HL-60 (cell line): ENCODE measurements around the gene WWOX.

ENCODE experiments used
- POLR2AphosphoS5 ChIP-seq: IDR thresholded peaks from 2 replicates; pipeline ENCODE4 v1.6.1; 2012; ENCODE audit warnings: low read depth
- TF ChIP-seq, protein P1 (sequence below): IDR thresholded peaks from one replicate; pipeline ENCODE4 v1.5.1; 2011; ENCODE audit warnings: low read length, control low read depth, inconsistent platforms; ENCODE audit not compliant: insufficient read depth

DNA sequence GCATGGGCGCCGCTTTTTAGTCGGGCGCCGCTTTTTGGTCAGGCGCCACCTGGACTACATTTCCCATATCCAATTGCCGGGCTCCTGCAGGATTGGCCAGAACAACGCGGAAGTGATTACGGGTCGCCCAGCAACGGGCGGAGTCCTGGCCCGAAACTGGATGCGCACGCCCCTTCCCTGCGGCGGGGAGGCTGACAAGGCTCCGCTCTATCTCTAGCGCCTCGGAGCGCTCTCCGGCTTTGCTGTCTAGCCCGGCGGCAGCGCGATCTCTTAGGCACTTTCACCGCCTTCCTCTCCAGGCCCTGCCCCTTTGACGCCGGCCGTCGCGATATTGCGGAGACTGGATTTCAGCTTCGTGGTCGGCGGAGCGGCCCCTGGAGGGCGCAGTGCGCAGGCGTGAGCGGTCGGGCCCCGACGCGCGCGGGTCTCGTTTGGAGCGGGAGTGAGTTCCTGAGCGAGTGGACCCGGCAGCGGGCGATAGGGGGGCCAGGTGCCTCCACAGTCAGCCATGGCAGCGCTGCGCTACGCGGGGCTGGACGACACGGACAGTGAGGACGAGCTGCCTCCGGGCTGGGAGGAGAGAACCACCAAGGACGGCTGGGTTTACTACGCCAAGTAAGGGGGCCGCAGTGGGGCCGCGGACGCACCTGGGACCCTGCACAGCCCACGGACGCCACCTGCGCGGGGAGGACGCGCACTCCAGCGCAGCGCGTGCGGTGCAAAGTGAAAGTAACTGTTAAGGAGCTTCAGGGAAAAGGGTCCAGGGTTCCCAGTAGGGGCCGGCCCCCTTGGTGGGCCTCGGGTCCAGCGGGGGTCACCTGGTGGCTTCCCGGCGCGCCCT lies at the start of gene WWOX:
- peak; percentile 50; the same call in 1 of the 2 replicates for TF ChIP-seq POLR2AphosphoS5
- TF ChIP-seq, protein P1, sequence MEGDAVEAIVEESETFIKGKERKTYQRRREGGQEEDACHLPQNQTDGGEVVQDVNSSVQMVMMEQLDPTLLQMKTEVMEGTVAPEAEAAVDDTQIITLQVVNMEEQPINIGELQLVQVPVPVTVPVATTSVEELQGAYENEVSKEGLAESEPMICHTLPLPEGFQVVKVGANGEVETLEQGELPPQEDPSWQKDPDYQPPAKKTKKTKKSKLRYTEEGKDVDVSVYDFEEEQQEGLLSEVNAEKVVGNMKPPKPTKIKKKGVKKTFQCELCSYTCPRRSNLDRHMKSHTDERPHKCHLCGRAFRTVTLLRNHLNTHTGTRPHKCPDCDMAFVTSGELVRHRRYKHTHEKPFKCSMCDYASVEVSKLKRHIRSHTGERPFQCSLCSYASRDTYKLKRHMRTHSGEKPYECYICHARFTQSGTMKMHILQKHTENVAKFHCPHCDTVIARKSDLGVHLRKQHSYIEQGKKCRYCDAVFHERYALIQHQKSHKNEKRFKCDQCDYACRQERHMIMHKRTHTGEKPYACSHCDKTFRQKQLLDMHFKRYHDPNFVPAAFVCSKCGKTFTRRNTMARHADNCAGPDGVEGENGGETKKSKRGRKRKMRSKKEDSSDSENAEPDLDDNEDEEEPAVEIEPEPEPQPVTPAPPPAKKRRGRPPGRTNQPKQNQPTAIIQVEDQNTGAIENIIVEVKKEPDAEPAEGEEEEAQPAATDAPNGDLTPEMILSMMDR, result no peak
